Spleen (tissue), 7 donors: ENCODE data around the gene APRT.

ENCODE experiments used
- POLR2A ChIP-seq, 3 donors: fragments of 450-650 bp; IDR thresholded peaks; one replicate each; pipeline ENCODE4 v1.5.1; 2017; ENCODE audit warnings: antibody characterized with exemption in 3 of 3, mild to moderate bottlenecking in 1 of 3
- POLR2AphosphoS5 ChIP-seq, 3 donors: sonication (generic); formaldehyde crosslinking; IDR thresholded peaks; one replicate each; pipeline ENCODE4 v1.5.1; 2017; ENCODE audit warnings: antibody characterized with exemption in 3 of 3
- TF ChIP-seq, protein P1 (sequence below), 11 experiments: fragments of 200-600 bp in 7 of 11; fragments of 450-650 bp in 4 of 11; sonication (generic) in 4 of 11; IDR thresholded peaks in 8 of 11; conservative IDR thresholded peaks in 3 of 11; 1 replicate in 7 of 11; 2 replicates in 4 of 11; pipeline versions ENCODE4 v1.4.0 to v1.8.0; 2016 to 2021; ENCODE audit warnings: antibody characterized with exemption in 11 of 11, inconsistent platforms in 4 of 11, mild to moderate bottlenecking in 1 of 11
- donor health status: DM: no; HTN: no; CAD: no; lungs with moderate emphysema.
- donor health status: DM: no; HTN: no; CAD: no.
- donor health status: DM: no; HTN: no; CAD: no.

- TF ChIP-seq, protein P1, sequence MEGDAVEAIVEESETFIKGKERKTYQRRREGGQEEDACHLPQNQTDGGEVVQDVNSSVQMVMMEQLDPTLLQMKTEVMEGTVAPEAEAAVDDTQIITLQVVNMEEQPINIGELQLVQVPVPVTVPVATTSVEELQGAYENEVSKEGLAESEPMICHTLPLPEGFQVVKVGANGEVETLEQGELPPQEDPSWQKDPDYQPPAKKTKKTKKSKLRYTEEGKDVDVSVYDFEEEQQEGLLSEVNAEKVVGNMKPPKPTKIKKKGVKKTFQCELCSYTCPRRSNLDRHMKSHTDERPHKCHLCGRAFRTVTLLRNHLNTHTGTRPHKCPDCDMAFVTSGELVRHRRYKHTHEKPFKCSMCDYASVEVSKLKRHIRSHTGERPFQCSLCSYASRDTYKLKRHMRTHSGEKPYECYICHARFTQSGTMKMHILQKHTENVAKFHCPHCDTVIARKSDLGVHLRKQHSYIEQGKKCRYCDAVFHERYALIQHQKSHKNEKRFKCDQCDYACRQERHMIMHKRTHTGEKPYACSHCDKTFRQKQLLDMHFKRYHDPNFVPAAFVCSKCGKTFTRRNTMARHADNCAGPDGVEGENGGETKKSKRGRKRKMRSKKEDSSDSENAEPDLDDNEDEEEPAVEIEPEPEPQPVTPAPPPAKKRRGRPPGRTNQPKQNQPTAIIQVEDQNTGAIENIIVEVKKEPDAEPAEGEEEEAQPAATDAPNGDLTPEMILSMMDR (IDR thresholded peaks at IDR 0.05 in 8 of 11, conservative IDR thresholded peaks at IDR 0.05 in 3 of 11) = no peak
- TF ChIP-seq POLR2A (IDR thresholded peaks at IDR 0.05) = no peak
- TF ChIP-seq POLR2AphosphoS5 (IDR thresholded peaks at IDR 0.05) = no peak
Measured at GRCh38 chr16:88771294-88771772, 40.4 kb downstream of the APRT start.
